Stomach (tissue), 4 donors: ENCODE data around the gene MYO18B.

Experiments
- CTCF ChIP-seq, 7 experiments: fragments of 450-650 bp in 4 of 7; fragments of 200-600 bp in 3 of 7; sonication (generic) in 3 of 7; IDR thresholded peaks; one replicate each; pipeline ENCODE4 v1.5.1; 2016 to 2019; ENCODE audit warnings: antibody characterized with exemption in 7 of 7, control low read depth in 2 of 7, mild to moderate bottlenecking in 1 of 7
- POLR2AphosphoS5 ChIP-seq, 3 donors: sonication (generic); formaldehyde crosslinking; IDR thresholded peaks; one replicate each; pipeline ENCODE4 v1.6.1; 2016; ENCODE audit warnings: antibody characterized with exemption in 3 of 3

GRCh38 chr22:25962711-25963110, 220.7 kb downstream of the MYO18B start:
- TF ChIP-seq POLR2AphosphoS5 (IDR thresholded peaks at IDR 0.05) (no peak), CTCF (IDR thresholded peaks at IDR 0.05) (no peak)
